H1 (cell line): ENCODE results near the gene SLC23A2. TPM values are rescaled to one million over a fixed set of nuclear protein-coding genes. Genes with fewer than 3 reads are reported as not detected.

ENCODE experiments used
- CTCF ChIA-PET: fragments of 300-600 bp; sonication (Branson Sonifier 250); formaldehyde crosslinking; loops from one replicate; lab custom pipeline; 2021; ENCODE audit not compliant: partially characterized antibody; lab: Charles Lee
- POLR2A ChIA-PET: fragments of 300-600 bp; sonication (Branson Sonifier 250); formaldehyde crosslinking; loops from one replicate; lab custom pipeline; 2021; ENCODE audit warnings: inconsistent platforms; ENCODE audit not compliant: partially characterized antibody; lab: Charles Lee
- DNase-seq, 2 experiments: peaks; one replicate each; pipeline versions ENCODE4 v3.0.0 to v3.0.0-alpha.2; 2010 to 2022; ENCODE audit warnings: low spot score in 2 of 2, low read depth in 1 of 2, mixed read lengths in 1 of 2
- FAIRE-seq: peaks from 2 replicates; lab custom pipeline; 2011; peaks lifted over from hg19 to GRCh38; lab: Jason Lieb, UNC
- H2AFZ ChIP-seq: 2 replicates; pipeline ENCODE4 v1.8.1; 2012; ENCODE audit warnings: low read length, inconsistent platforms
- H2AK5ac ChIP-seq: 2 replicates; pipeline ENCODE4 v1.6.1; 2013; ENCODE audit warnings: low read depth, low read length
- H2BK120ac ChIP-seq: replicated peaks from 2 replicates; pipeline ENCODE3; 2013; ENCODE audit warnings: low read depth, low read length, inconsistent platforms
- H2BK12ac ChIP-seq: 2 replicates; pipeline ENCODE4 v1.6.1; 2013; ENCODE audit warnings: low read depth, low read length
- H2BK15ac ChIP-seq: 2 replicates; pipeline ENCODE4 v1.6.1; 2013; ENCODE audit warnings: low read length
- H2BK20ac ChIP-seq: 2 replicates; pipeline ENCODE4 v1.6.1; 2013; ENCODE audit warnings: low read length
- H2BK5ac ChIP-seq: 2 replicates; pipeline ENCODE4 v1.6.1; 2013; ENCODE audit warnings: low read depth, low read length
- H3K14ac ChIP-seq: 2 replicates; pipeline ENCODE4 v1.6.1; 2013; ENCODE audit warnings: inconsistent platforms; ENCODE audit not compliant: insufficient read length
- H3K18ac ChIP-seq: 2 replicates; pipeline ENCODE4 v1.6.1; 2013; ENCODE audit warnings: low read length; ENCODE audit errors: extremely low read depth
- H3K23ac ChIP-seq: 2 replicates; pipeline ENCODE4 v1.6.1; 2013; ENCODE audit warnings: inconsistent platforms; ENCODE audit not compliant: insufficient read length
- H3K23me2 ChIP-seq: 2 replicates; pipeline ENCODE4 v1.6.1; 2013; ENCODE audit warnings: low read depth, low read length
- H3K27ac ChIP-seq: 2 replicates; pipeline ENCODE4 v1.6.1; 2011; ENCODE audit warnings: low read depth, low read length, inconsistent platforms
- H3K27me3 ChIP-seq, 4 experiments: replicated peaks in 1 of 4; 1 replicate in 1 of 4; 2 replicates in 3 of 4; pipeline versions ENCODE4 v1.6.1 to v1.8.1; 2011 to 2013; ENCODE audit warnings: low read length in 3 of 4, mild to moderate bottlenecking in 3 of 4, inconsistent platforms in 2 of 4, mixed read lengths in 2 of 4, moderate library complexity in 1 of 4; ENCODE audit not compliant: control insufficient read depth in 3 of 4, insufficient read depth in 3 of 4; ENCODE audit errors: extremely low read depth in 1 of 4
- H3K36me3 ChIP-seq, 4 experiments: 2 replicates each; pipeline versions ENCODE4 v1.6.1 to v1.8.1; 2011 to 2013; ENCODE audit warnings: mild to moderate bottlenecking in 4 of 4, low read length in 3 of 4, moderate library complexity in 2 of 4, control low read depth in 1 of 4, inconsistent platforms in 1 of 4; ENCODE audit not compliant: insufficient read depth in 4 of 4, control insufficient read depth in 2 of 4
- H3K4ac ChIP-seq: replicated peaks from 2 replicates; pipeline ENCODE3; 2013; ENCODE audit warnings: low read length, low read depth, mixed read lengths, inconsistent platforms; ENCODE audit not compliant: insufficient read length
- H3K4me1 ChIP-seq, 4 experiments: replicated peaks in 1 of 4; 1 replicate in 1 of 4; 2 replicates in 3 of 4; pipeline versions ENCODE4 v1.6.1 to v1.8.1; 2011 to 2013; ENCODE audit warnings: low read length in 3 of 4, inconsistent platforms in 2 of 4, mixed read lengths in 1 of 4; ENCODE audit not compliant: insufficient read depth in 4 of 4, control insufficient read depth in 3 of 4
- H3K4me2 ChIP-seq, 2 experiments: 2 replicates each; pipeline versions ENCODE4 v1.6.1 to v1.8.1; 2011 to 2013; ENCODE audit warnings: low read depth in 2 of 2, low read length in 2 of 2, control low read depth in 1 of 2, inconsistent platforms in 1 of 2, mild to moderate bottlenecking in 1 of 2; ENCODE audit not compliant: insufficient read depth in 1 of 2
- H3K4me3 ChIP-seq, 4 experiments: fragments of 200-600, 300-600 bp in 1 of 4; sonication (generic), shearing (Covaris generic), sonication (Bioruptor Twin) in 1 of 4; 2 replicates each; pipeline versions ENCODE4 v1.5.1 to v1.8.1; 2011 to 2016; ENCODE audit warnings: low read length in 4 of 4, low read depth in 3 of 4, control low read depth in 2 of 4, inconsistent platforms in 2 of 4, mild to moderate bottlenecking in 2 of 4, mixed read lengths in 1 of 4, moderate library complexity in 1 of 4; ENCODE audit not compliant: insufficient read depth in 2 of 4; ENCODE audit errors: extremely low read depth in 1 of 4
- H3K56ac ChIP-seq: replicated peaks from 2 replicates; pipeline ENCODE3; 2013; ENCODE audit warnings: low read depth, mild to moderate bottlenecking, mixed read lengths, low read length, inconsistent platforms; ENCODE audit not compliant: insufficient read length
- H3K79me1 ChIP-seq: 2 replicates; pipeline ENCODE4 v1.6.1; 2013; ENCODE audit warnings: low read depth, low read length, control low read depth
- H3K79me2 ChIP-seq, 2 experiments: 2 replicates each; pipeline versions ENCODE4 v1.6.1 to v1.8.1; 2012 to 2013; ENCODE audit warnings: low read length in 2 of 2, mild to moderate bottlenecking in 2 of 2, inconsistent platforms in 1 of 2; ENCODE audit not compliant: insufficient read depth in 2 of 2, control insufficient read depth in 1 of 2
- H3K9ac ChIP-seq, 4 experiments: replicated peaks in 1 of 4; 1 replicate in 1 of 4; 2 replicates in 3 of 4; pipeline versions ENCODE4 v1.6.1 to v1.8.1; 2011 to 2013; ENCODE audit warnings: low read depth in 3 of 4, low read length in 3 of 4, control low read depth in 2 of 4, mild to moderate bottlenecking in 2 of 4, moderate library complexity in 2 of 4, inconsistent platforms in 1 of 4; ENCODE audit errors: extremely low read depth in 1 of 4
- H3K9me3 ChIP-seq, 2 experiments: 2 replicates each; pipeline versions ENCODE4 v1.6.1 to v1.8.1; 2012 to 2013; ENCODE audit warnings: mild to moderate bottlenecking in 2 of 2, moderate library complexity in 2 of 2, control low read depth in 1 of 2, inconsistent platforms in 1 of 2, low read depth in 1 of 2, low read length in 1 of 2, mixed read lengths in 1 of 2; ENCODE audit not compliant: insufficient read depth in 2 of 2
- H4K20me1 ChIP-seq, 2 experiments: replicated peaks in 1 of 2; 2 replicates each; pipeline versions ENCODE3 to v1.8.1; 2011 to 2013; ENCODE audit warnings: inconsistent platforms in 2 of 2, low read length in 2 of 2, mild to moderate bottlenecking in 1 of 2; ENCODE audit not compliant: insufficient read depth in 2 of 2, control insufficient read depth in 1 of 2
- H4K5ac ChIP-seq: 2 replicates; pipeline ENCODE4 v1.6.1; 2013; ENCODE audit warnings: low read length, low read depth, mixed read lengths, inconsistent platforms; ENCODE audit not compliant: insufficient read length
- H4K8ac ChIP-seq: 2 replicates; pipeline ENCODE4 v1.8.0; 2013; ENCODE audit warnings: mild to moderate bottlenecking, moderate library complexity, low read length, inconsistent platforms; ENCODE audit not compliant: insufficient read depth; ENCODE audit errors: extremely low read depth
- H4K91ac ChIP-seq: replicated peaks from 2 replicates; pipeline ENCODE3; 2013; ENCODE audit warnings: low read length, mixed read lengths, inconsistent platforms; ENCODE audit not compliant: insufficient read length
- CEBPB ChIP-seq: IDR thresholded peaks from 2 replicates; pipeline ENCODE4 v1.6.1; 2012; ENCODE audit warnings: low read depth, low read length
- CHD1 ChIP-seq: IDR thresholded peaks from 2 replicates; pipeline ENCODE4 v1.6.1; 2012; ENCODE audit warnings: low read depth, low read length, improper control_type of control experiment
- CHD2 ChIP-seq: IDR thresholded peaks from 2 replicates; pipeline ENCODE4 v1.6.1; 2012; ENCODE audit warnings: low read length, improper control_type of control experiment
- EZH2 ChIP-seq: fragments of 200-600 bp; sonication (generic); IDR thresholded peaks from 2 replicates; pipeline ENCODE4 v1.7.1; 2012; ENCODE audit warnings: low read depth, mild to moderate bottlenecking, moderate library complexity, low read length, inconsistent platforms; ENCODE audit not compliant: severe bottlenecking
- GABPA ChIP-seq: IDR thresholded peaks from 2 replicates; pipeline ENCODE4 v1.6.1; 2011; ENCODE audit warnings: mild to moderate bottlenecking, low read length, moderate library complexity, borderline replicate concordance; ENCODE audit not compliant: insufficient read depth
- KDM1A ChIP-seq: fragments of 200-600, 300-600 bp; sonication (generic); IDR thresholded peaks from 2 replicates; pipeline ENCODE4 v1.7.1; 2016; ENCODE audit warnings: mild to moderate bottlenecking, low read length, borderline replicate concordance
- KDM5A ChIP-seq: fragments of 200-600 bp; IDR thresholded peaks from 2 replicates; pipeline ENCODE4 v1.7.1; 2012; ENCODE audit warnings: mild to moderate bottlenecking, low read length, inconsistent platforms, mixed read lengths
- MAFK ChIP-seq: IDR thresholded peaks from 2 replicates; pipeline ENCODE4 v1.6.1; 2012; ENCODE audit warnings: low read depth, mild to moderate bottlenecking, improper control_type of control experiment, low read length
- NANOG ChIP-seq: IDR thresholded peaks from 2 replicates; pipeline ENCODE4 v1.6.1; 2011; ENCODE audit warnings: low read length, low read depth, mild to moderate bottlenecking, inconsistent platforms; ENCODE audit not compliant: insufficient read depth, poor library complexity, severe bottlenecking
- NRF1 ChIP-seq: IDR thresholded peaks from 2 replicates; pipeline ENCODE4 v1.6.1; 2011; ENCODE audit warnings: mild to moderate bottlenecking, low read depth, low read length, improper control_type of control experiment
- RBBP5 ChIP-seq: IDR thresholded peaks from 2 replicates; pipeline ENCODE4 v1.7.1; 2012; ENCODE audit warnings: low read depth, mild to moderate bottlenecking, inconsistent platforms, low read length, moderate library complexity, borderline replicate concordance
- RFX5 ChIP-seq: IDR thresholded peaks from 2 replicates; pipeline ENCODE4 v1.6.1; 2011; ENCODE audit warnings: low read depth, low read length, improper control_type of control experiment, borderline replicate concordance
- SP1 ChIP-seq: IDR thresholded peaks from 2 replicates; pipeline ENCODE4 v1.6.1; 2011; ENCODE audit warnings: low read depth, low read length
- TAF1 ChIP-seq: IDR thresholded peaks from 2 replicates; pipeline ENCODE4 v1.6.1; 2011; ENCODE audit warnings: mild to moderate bottlenecking, low read depth, low read length
- TBP ChIP-seq: IDR thresholded peaks from 2 replicates; pipeline ENCODE4 v1.6.1; 2011; ENCODE audit warnings: low read depth, low read length, improper control_type of control experiment
- WGBS, 2 experiments: shearing (Covaris generic) in 1 of 2; methylation state at CpG; one replicate each; pipeline versions ENCODE4 v1.1.6 to v1.1.7; 2013 to 2015; ENCODE audit warnings: low lambda C conversion rate in 2 of 2, mixed read lengths in 2 of 2, inconsistent platforms in 1 of 2, low coverage in 1 of 2, missing lambda C conversion rate in 1 of 2; ENCODE audit not compliant: insufficient replicate concordance in 2 of 2, insufficient coverage in 1 of 2, insufficient read length in 1 of 2; ENCODE audit errors: extremely low coverage in 1 of 2, missing lambda C conversion rate in 1 of 2; 5-methylcytosine and 5-hydroxymethylcytosine counted together
- polyA plus RNA-seq, 7 experiments: library from polyadenylated mRNA; depleted of rRNA in 3 of 7; stranded (reverse) in 5 of 7; unstranded in 2 of 7; fragments of >200 nt in 5 of 7; fragments of 200-250 nt in 2 of 7; gene quantifications; 1 replicate in 5 of 7; 2 replicates in 1 of 7; 4 replicates in 1 of 7; pipeline versions ENCODE4 v1.2.1 to v1.2.3, GENCODE V29; 2011 to 2013; ENCODE audit warnings: missing spikeins in 2 of 7, mixed read lengths in 2 of 7
- total RNA-seq: library from RNA; stranded (reverse); fragmentation: NEBNext Ultra II Directional; extraction: Animal tissue kit (Norgen Biotek cat#: 25700); gene quantifications from 2 replicates; pipeline ENCODE4 v1.2.1, GENCODE V29; 2021

The SLC23A2 gene
- total and polyA plus RNA-seq, 2 of the 8 experiments (the other 6 are each of a cell fraction or from before 2014, with no cell fraction given), result 17.0 to 18.6 TPM

- no peaks in the 10 kb centered on the region for H3K9me3 ChIP-seq
- no peak overlapping the region for H2AFZ ChIP-seq
- H3K4ac ChIP-seq, result no peak overlapping the region
- H3K14ac ChIP-seq, result no peak overlapping the region
- H3K27ac ChIP-seq, result no peak overlapping the region
- no peak overlapping the region for H4K8ac ChIP-seq
- no peak overlapping the region for H2BK120ac ChIP-seq
- POLR2A ChIA-PET, result no interaction called here
- H3K79me1 ChIP-seq, result no peaks in the 10 kb centered on the region
- H3K4me3 ChIP-seq, result no peak overlapping the region
- H3K18ac ChIP-seq, result no peak overlapping the region
- no peak overlapping the region for H3K4me2 ChIP-seq
- CTCF ChIA-PET, result interaction anchor here (1.1 to 1.4 kb wide), 2 partner anchors 71 to 117 kb away, joined by 3 read pairs; no protein-coding TSS in a partner anchor
- no peaks in the 10 kb centered on the region for H3K27me3 ChIP-seq
- H4K91ac ChIP-seq, result no peak overlapping the region
- no peaks in the 10 kb centered on the region for H3K4me1 ChIP-seq
- no peak overlapping the region for H2BK12ac ChIP-seq
- no peak overlapping the region for H2AK5ac ChIP-seq
- no peak overlapping the region for H3K56ac ChIP-seq
- DNase-seq, result no peak
- 90% methylated on average over 5 of the region's 5 CpGs; no CpG with 5 or more reads in 1 of the 2 experiments for WGBS, 2 experiments
- no peak overlapping the region for H2BK20ac ChIP-seq
- H2BK15ac ChIP-seq, result no peak overlapping the region
- FAIRE-seq, result no peak
- no peaks in the 10 kb centered on the region for H3K23me2 ChIP-seq
- no peaks in the 10 kb centered on the region for H3K79me2 ChIP-seq
- H3K9ac ChIP-seq, result no peak overlapping the region; a peak in 1 of 7 replicates
- no peak overlapping the region for H3K23ac ChIP-seq
- H2BK5ac ChIP-seq, result no peak overlapping the region
- H4K20me1 ChIP-seq, result no peaks in the 10 kb centered on the region
- no peak overlapping the region for H4K5ac ChIP-seq
- 0 out of 8 replicates have a peak, but pooled peaks cover 0 to 3% (median 2%) of the 10 kb centered on the region in 4 experiments for H3K36me3 ChIP-seq
- no peak for TF ChIP-seq TBP
- TF ChIP-seq TAF1, result no peak
- no peak for TF ChIP-seq EZH2
- TF ChIP-seq RFX5, result no peak
- no peak for TF ChIP-seq NANOG
- no peak for TF ChIP-seq KDM1A
- no peak for TF ChIP-seq CHD1
- TF ChIP-seq RBBP5, result no peak
- no peak for TF ChIP-seq MAFK
- no peak for TF ChIP-seq NRF1
- TF ChIP-seq CEBPB, result no peak
- no peak for TF ChIP-seq GABPA
- no peak for TF ChIP-seq CHD2
- no peak for TF ChIP-seq SP1
- TF ChIP-seq KDM5A, result no peak
Observed at GRCh38 chr20:4876731-4877130, 124.6 kb downstream of the SLC23A2 start.
